ENCODE data around the gene TRIO.

The TRIO gene

GRCh38 chr5:14138608-14139540, 4.3 kb upstream of the TRIO start:
- peaks cover 7% of the 10 kb centered on the region; the same call in 1 of the 2 replicates for H3K27me3 ChIP-seq (ENCODE audit: control insufficient read depth, low read length)
- H3K9me3 ChIP-seq (ENCODE audit: control insufficient read depth, insufficient read depth, low read length), result peaks cover 10% of the 10 kb centered on the region
- H3K4me2 ChIP-seq (ENCODE audit: low read length), result no peak overlapping the region
- H3K79me2 ChIP-seq (ENCODE audit: control insufficient read depth, low read length), result peaks cover 2% of the 10 kb centered on the region; the same call in 1 of the 2 replicates
- H4K20me1 ChIP-seq (ENCODE audit: control insufficient read depth, insufficient read depth, low read depth, low read length), result no peaks in the 10 kb centered on the region
- TF ChIP-seq CTCF (IDR thresholded peaks at IDR 0.05; ENCODE audit: low read depth, low read length, poor library complexity, severe bottlenecking) (no peak), EZH2phosphoT487 (IDR thresholded peaks at IDR 0.05; ENCODE audit: borderline replicate concordance, low read length) (no peak)
- no peak overlapping the region for H3K4me3 ChIP-seq (ENCODE audit: low read length)
- H3K27ac ChIP-seq (ENCODE audit: low read depth, low read length), result no peak overlapping the region
- H3F3A ChIP-seq (ENCODE audit: control insufficient read depth, insufficient read depth), result 0 out of 2 replicates have a peak, but pooled peaks cover 2% of the 10 kb centered on the region
- peaks cover 6% of the 10 kb centered on the region for H3K4me1 ChIP-seq (ENCODE audit: control insufficient read depth, low read length)
- no peaks in the 10 kb centered on the region for H3K36me3 ChIP-seq (ENCODE audit: control insufficient read depth, low read length)
- H3K9me2 ChIP-seq (replicated peaks; ENCODE audit: control insufficient read depth, low read length), result no peaks in the 10 kb centered on the region

GRCh38 chr5:14141764-14142163, 1.4 kb upstream of the TRIO start:
- Histone ChIP-seq H3K4me2 (ENCODE audit: low read length) (peak overlapping the region; percentile 95; the same call in 1 of the 2 replicates), H3K79me2 (ENCODE audit: control insufficient read depth, low read length) (peaks cover 31% of the 10 kb centered on the region), H3K4me3 (ENCODE audit: low read length) (no peak overlapping the region), H3K4me1 (ENCODE audit: control insufficient read depth, low read length) (peaks cover 23% of the 10 kb centered on the region), H3K27ac (ENCODE audit: low read depth, low read length) (no peak overlapping the region), H3K36me3 (ENCODE audit: control insufficient read depth, low read length) (no peaks in the 10 kb centered on the region), H3F3A (ENCODE audit: control insufficient read depth, insufficient read depth) (peaks cover 7% of the 10 kb centered on the region), H3K27me3 (ENCODE audit: control insufficient read depth, low read length) (peaks cover 7% of the 10 kb centered on the region; the same call in 1 of the 2 replicates), H3K9me3 (ENCODE audit: control insufficient read depth, insufficient read depth, low read length) (no peaks in the 10 kb centered on the region), H4K20me1 (ENCODE audit: control insufficient read depth, insufficient read depth, low read depth, low read length) (peaks cover 13% of the 10 kb centered on the region; the same call in 1 of the 2 replicates), H3K9me2 (replicated peaks; ENCODE audit: control insufficient read depth, low read length) (no peaks in the 10 kb centered on the region)
- TF ChIP-seq EZH2phosphoT487 (IDR thresholded peaks at IDR 0.05; ENCODE audit: borderline replicate concordance, low read length), result no peak
- no peak for TF ChIP-seq CTCF (IDR thresholded peaks at IDR 0.05; ENCODE audit: low read depth, low read length, poor library complexity, severe bottlenecking)

GRCh38 chr5:14142202-14142826, 828 bp upstream of the TRIO start:
- Histone ChIP-seq H3K4me3 (ENCODE audit: low read length) (peak overlapping the region; percentile 78), H3K4me2 (ENCODE audit: low read length) (peak overlapping the region; percentile 95), H3K9me2 (replicated peaks; ENCODE audit: control insufficient read depth, low read length) (no peaks in the 10 kb centered on the region), H4K20me1 (ENCODE audit: control insufficient read depth, insufficient read depth, low read depth, low read length) (peaks cover 14% of the 10 kb centered on the region; the same call in 1 of the 2 replicates), H3K36me3 (ENCODE audit: control insufficient read depth, low read length) (no peaks in the 10 kb centered on the region), H3K79me2 (ENCODE audit: control insufficient read depth, low read length) (peaks cover 36% of the 10 kb centered on the region), H3F3A (ENCODE audit: control insufficient read depth, insufficient read depth) (peaks cover 7% of the 10 kb centered on the region), H3K27me3 (ENCODE audit: control insufficient read depth, low read length) (peaks cover 7% of the 10 kb centered on the region; the same call in 1 of the 2 replicates), H3K27ac (ENCODE audit: low read depth, low read length) (no peak overlapping the region), H3K9me3 (ENCODE audit: control insufficient read depth, insufficient read depth, low read length) (no peaks in the 10 kb centered on the region), H3K4me1 (ENCODE audit: control insufficient read depth, low read length) (peaks cover 29% of the 10 kb centered on the region)
- TF ChIP-seq CTCF (IDR thresholded peaks at IDR 0.05; ENCODE audit: low read depth, low read length, poor library complexity, severe bottlenecking) (no peak), EZH2phosphoT487 (IDR thresholded peaks at IDR 0.05; ENCODE audit: borderline replicate concordance, low read length) (no peak)
